Uterus (tissue), 2 donors: ENCODE measurements around the gene CD247.

Experiments
- POLR2A ChIP-seq, 2 donors: fragments of 450-650 bp; IDR thresholded peaks; one replicate each; pipeline ENCODE4 v1.6.1; 2016; ENCODE audit warnings: antibody characterized with exemption in 2 of 2, mild to moderate bottlenecking in 1 of 2, moderate library complexity in 1 of 2
- TF ChIP-seq, protein P1 (sequence below), 4 experiments: fragments of 200-600 bp in 2 of 4; fragments of 450-650 bp in 2 of 4; sonication (generic) in 2 of 4; IDR thresholded peaks; one replicate each; pipeline ENCODE4 v1.5.1; 2016 to 2019; ENCODE audit warnings: antibody characterized with exemption in 4 of 4, mild to moderate bottlenecking in 2 of 4, moderate library complexity in 1 of 4

DNA sequence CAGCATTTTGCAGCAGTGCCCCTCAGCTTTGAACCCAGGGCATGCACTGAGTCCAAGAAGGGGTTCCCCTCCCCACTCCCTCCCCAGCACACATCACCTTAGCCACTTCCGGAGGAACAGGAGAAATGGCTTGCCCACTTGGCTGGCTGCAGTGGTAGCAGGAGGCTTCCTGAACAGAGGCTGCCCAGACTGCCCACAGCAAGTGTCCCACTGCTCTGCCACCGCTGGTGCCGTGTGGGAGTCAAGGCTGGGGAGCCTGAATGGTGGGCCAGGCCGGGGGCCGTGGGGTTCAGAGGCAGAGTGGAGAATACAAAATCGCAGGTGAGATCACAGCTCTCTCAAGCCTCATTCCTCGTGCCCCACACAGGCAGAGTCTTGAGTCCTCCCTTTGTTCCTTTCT lies 34.5 kb downstream of the CD247 start:
- TF ChIP-seq, protein P1, sequence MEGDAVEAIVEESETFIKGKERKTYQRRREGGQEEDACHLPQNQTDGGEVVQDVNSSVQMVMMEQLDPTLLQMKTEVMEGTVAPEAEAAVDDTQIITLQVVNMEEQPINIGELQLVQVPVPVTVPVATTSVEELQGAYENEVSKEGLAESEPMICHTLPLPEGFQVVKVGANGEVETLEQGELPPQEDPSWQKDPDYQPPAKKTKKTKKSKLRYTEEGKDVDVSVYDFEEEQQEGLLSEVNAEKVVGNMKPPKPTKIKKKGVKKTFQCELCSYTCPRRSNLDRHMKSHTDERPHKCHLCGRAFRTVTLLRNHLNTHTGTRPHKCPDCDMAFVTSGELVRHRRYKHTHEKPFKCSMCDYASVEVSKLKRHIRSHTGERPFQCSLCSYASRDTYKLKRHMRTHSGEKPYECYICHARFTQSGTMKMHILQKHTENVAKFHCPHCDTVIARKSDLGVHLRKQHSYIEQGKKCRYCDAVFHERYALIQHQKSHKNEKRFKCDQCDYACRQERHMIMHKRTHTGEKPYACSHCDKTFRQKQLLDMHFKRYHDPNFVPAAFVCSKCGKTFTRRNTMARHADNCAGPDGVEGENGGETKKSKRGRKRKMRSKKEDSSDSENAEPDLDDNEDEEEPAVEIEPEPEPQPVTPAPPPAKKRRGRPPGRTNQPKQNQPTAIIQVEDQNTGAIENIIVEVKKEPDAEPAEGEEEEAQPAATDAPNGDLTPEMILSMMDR (IDR thresholded peaks at IDR 0.05) = no peak
- no peak for TF ChIP-seq POLR2A (IDR thresholded peaks at IDR 0.05)
